Measurements from ENCODE around the gene MRPS18A.
"Not testable (repeated sequence)": the region's sequence is repeated elsewhere in the genome, so short reads cannot be mapped to it uniquely, and the experiment has no call there.

The MRPS18A gene

DNA sequence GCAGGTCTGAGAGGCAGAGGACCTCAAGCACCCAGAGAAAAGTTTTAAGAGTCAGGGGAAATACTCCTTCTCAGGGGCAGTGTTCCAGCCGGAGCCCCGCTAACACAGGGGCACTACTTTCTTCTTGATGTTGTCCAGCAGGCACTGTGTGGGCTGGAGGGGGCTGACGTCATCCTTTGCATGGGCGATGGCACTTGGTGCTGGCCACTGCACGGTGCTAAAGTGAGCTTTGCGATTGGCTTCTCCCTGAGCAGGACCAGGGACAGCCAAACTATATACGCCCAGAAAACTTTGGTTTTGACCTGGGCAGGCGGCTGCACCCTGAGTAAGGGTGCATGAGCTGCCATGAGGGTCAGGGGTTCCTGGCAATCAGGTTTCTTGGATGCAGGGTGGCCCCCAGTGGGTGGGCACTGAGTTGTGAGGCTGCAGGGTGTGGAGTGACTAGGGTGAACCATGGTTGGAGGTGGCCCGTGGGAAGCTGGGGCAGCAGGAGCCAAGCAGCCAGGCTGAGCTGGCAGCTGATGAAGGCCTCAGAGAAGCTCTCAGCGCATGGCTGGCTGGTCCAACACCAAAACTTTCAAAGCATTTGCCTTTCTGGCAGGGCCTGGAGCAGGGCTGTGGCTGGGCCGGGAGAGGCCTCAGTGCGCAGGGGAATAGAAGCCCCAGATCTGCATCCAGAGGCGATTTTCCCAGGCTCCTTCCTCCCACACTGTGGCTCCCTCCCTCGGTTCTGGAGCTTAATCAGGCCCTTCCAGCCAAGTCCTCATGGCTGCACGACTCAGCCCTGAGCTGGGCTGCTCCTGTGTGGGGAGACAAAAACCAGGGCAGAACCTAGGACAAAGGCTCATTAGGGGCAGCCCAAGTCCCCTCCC is 18.3 kb downstream of the MRPS18A start:
- DNase-seq: no peak

DNA sequence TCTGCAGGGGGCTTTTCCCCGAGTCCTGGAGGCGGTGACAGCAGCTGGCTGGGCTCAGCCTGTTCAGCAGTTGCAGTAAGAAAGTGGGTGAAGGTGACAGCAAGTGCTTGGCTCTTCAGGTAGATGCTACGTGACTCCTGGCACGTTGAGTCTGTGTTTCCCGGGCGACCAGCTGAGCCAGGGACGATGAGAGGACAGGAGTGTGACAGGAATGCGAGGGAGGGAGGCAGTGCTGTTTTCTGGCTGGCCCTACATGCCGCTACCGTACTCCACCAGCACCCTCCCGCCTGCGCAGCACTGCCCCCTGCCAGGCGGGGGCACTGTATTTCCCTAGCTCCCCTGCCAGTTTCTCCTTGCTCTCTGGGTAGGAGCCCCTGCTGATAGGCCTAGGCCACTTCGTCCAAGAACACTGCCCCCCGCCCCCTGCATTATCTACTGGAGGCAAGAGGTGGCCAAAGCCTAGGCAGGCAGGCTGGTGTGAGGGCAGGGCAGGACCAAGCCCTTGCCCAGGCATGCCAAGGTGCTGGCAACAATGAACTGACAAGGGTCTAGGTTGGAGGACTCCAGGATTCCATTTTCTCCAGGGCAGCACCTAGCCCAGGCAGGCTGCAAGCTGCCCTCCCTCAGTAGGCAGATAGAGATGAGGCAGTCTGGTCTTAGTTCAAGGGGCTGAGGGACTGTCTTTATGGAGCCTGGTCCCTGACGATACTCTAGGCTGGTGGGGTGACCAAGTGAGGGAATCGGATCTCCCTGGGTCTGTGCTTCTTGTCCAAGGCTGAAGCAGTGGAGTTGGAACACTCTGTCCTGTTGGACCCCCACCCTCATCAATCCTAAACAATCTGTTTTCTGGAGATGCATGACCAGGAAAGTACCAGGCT is 19.2 kb downstream of the MRPS18A start:
- peak; percentile 27 to 43 for DNase-seq

DNA sequence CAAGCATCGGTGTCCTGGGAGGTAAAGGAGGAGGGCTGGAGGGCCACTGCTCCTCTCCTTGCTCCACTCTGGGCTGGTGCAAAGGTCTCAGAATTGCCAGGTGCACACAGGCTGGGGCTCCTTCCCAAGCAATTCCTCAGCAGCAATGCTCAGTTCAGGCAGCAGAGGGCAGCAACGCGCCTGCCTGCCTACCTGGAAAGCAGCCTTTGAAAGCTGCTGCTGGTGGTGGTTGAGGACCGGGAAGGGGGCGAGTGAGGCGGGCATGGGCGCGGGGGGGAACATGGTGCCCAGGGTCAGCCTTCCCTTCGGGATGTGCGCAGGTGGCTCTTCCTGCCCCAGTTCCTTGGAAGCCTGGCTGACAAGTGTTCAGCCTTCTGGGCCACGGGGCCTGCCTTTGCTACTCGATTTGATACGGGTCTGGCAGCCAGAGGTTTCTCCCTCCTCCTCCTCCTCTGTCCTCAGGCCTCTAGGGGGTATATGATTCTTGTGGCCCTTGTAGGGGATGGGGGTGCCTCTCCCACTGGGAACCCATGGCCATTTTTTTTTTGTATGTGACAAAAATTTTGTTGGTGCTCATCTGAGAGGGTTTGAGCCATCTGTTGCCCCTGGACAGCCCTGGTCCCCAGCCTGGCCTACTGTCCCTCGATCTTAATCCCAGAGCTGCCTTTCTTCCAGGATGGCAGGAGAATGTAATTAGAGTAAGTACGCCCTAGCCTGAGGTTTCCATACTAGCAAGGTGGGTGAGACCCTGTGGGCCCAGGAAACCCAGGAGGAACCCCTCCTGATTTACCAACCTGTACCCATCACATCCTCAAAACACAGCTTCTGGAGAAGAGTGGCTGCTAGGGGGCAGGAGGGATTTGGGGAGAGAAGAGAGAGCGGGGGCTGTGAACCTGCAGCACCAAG is 20.1 kb downstream of the MRPS18A start:
- peak; percentile 77 to 78 for DNase-seq

DNA sequence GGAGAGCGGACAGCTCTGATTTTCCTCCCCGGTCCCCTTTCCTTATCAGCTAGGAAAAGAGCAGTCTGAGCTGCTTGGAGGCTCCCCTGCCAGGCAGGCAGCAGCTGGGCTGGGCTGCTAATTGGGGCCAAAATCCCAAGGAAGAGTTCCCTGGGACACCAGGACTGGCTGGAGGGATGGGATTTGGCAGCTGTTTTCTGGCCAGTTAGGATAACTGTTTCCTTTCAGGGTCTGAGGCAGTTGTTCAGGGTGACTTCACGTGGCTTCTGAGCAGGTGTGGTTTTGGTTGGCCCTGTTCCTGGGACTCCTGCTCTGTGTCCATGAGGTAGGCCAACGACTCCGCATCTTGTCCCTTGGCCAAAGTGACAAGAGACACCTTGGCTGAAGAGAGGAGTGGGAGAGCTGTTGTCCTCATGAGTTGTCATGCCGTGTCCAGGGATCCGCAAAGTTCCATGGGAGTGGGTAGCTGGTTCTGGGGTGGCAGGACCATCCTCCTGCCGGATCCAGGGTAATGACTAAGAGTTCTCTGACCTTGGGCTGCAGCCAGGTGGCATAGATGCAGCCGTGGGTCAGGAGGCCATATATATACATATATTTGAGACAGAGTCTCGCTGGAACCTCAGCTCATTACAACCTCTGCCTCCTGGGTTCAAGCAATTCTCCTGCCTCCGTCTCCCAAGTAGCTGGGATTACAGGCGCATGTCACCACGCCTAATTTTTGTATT is 21.2 kb downstream of the MRPS18A start:
- no peak for DNase-seq

DNA sequence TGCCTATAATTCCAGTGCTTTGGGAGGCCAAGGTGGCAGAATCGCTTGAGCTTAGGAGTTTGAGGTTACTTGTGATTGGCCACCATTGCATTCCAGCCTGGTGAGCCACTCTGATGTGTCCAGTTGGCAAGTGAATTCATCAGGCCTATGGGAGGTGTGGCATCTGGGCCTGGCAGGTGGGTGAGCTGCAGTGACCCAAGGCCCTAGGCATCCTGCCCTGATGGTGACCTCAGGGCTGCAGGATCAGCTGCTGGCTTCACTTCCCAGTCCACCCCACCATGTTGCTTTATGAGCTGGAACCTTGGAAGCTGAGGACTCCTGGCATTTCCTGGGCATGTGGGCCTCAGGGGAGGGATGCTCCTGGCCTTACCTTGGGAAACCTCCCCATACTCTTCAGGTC is 22.2 kb downstream of the MRPS18A start:
- DNase-seq: no peak

DNA sequence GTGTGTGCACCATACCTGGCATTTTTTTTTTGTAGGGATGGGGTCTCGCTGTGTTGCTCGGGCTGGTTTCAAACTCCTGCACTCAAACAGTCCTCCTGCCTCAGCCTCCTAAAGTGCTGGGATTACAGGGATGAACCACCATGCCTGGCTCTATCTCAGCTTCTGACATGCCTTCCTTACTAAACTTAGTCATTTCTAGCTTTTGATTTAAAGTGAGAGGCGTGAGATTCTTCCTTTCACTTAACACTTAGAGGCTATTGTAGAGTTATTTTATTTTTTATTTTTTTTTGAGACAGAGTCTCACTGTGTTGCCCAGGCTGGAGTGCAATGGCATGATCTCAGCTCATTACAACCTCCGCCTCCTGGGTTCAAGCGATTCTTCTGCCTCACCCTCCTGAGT is 24.6 kb downstream of the MRPS18A start:
- not testable (repeated sequence) for DNase-seq

DNA sequence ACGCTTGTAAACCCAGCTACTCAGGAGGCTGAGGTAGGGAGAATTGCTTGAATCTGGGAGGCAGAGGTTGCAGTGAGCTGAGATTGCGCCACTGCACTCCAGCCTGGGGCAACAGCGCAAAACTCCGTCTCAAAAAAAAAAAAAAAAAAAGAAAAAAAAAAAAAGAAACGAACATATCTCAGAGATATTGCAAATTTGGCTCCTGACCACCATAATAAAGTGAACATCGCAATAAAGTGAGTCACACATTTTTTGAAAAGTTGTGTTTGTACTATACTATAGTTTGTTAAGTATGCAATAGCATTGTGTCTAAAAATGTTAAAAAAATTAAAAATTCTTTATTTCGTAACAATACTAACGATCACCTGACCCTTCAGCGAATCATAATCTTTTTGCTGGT is 29.4 kb downstream of the MRPS18A start:
- DNase-seq: no peak

DNA sequence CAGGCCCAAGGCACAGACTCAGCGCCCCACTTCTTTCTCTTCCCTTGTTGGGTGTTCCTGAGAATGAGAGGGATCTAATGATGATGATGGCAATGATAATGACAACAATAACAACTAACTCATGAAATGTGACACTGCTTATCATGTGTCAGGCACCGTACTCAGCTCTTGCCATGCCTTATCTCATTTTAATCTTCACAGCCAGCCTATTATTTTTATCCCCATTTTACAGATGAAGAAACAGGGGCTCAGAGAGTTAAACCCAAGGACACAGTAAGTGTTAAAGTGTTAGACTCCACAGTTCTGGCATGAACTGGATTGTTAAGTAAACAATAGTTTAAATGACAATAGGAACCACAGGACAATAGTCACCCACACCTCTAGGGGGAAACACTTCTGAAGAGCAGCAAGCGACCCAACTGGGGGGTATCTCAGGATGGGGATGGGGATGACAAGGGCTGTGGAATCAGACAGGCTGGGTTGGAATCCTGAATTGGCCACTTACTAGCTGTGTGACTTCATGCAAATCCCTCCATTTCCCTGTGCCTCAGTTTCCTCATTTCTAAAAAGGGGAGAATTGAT is 30.3 kb downstream of the MRPS18A start:
- DNase-seq: no peak

DNA sequence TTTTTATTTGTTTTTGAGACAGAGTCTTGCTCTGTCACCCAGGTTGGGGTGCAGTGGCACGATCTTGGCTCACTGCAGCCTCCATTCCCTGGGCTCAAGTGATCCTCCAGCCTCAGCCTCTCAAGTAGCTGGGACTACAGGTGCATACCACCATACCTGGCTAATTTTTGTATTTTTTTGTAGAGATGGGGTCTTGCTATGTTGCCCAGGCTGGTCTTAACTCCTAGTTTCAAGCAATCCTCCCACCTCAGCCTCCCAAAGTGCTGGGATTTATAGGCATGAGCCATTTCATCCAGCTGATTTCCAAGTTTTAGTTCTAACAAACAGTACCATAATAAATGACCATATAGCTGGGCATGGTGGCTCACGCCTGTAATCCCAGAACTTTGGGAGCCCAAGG is 34.8 kb downstream of the MRPS18A start:
- not testable (repeated sequence) for DNase-seq

DNA sequence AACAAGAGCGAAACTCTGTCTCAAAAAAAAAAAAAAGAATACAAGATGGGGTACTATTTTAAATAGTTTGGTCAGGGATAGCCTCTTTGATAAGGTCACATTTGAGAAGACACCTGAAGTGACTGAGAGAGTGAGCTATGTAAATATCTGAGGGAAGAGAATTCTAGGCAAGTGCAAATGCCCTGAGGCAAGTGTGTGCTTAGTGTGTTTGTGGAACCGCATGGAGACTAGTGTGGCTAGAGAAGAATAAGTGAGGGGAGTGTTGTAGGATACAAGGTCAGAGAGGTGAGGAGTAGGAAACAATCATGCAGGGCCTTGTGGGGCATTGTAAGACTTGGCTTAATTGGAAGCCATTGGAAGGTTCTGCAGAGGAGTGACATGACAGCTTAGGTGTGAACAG is 39.3 kb downstream of the MRPS18A start:
- no peak for DNase-seq

DNA sequence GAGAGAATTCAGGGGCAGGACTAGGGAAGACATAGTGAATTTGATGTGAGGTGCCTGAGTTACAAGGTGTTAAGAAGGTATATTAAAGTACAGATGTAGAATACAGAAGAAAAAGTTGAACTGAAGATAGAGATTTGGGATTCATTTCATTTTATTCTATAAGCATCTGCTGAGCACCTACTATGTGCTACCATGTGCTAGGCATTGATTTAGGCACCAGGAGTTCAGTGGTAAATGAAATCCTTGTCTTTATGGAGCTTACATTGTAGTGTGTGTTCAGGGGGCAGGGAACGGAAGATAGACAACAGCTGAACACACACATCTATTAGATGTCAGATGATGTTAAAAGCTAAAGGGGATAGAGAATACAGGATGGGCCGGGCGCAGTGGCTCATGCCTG is 40.0 kb downstream of the MRPS18A start:
- DNase-seq: no peak

DNA sequence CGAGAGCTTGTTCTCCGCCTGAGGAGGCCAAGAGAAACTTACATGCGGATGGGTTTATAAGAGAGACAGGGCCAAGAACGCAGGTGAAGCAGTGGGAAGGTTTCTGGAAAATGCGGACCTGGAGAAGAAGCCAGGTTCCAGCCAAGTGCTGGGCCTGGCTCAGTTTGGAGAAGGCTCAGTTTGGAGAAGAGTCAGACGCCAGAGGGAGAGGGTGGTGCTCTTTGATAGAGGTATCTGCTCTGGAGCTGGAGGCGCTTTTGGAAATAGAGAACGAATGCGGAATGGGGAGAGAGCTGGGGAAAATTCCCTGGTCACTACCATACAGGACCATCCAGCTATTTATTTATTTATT is 42.0 kb downstream of the MRPS18A start:
- no peak for DNase-seq

DNA sequence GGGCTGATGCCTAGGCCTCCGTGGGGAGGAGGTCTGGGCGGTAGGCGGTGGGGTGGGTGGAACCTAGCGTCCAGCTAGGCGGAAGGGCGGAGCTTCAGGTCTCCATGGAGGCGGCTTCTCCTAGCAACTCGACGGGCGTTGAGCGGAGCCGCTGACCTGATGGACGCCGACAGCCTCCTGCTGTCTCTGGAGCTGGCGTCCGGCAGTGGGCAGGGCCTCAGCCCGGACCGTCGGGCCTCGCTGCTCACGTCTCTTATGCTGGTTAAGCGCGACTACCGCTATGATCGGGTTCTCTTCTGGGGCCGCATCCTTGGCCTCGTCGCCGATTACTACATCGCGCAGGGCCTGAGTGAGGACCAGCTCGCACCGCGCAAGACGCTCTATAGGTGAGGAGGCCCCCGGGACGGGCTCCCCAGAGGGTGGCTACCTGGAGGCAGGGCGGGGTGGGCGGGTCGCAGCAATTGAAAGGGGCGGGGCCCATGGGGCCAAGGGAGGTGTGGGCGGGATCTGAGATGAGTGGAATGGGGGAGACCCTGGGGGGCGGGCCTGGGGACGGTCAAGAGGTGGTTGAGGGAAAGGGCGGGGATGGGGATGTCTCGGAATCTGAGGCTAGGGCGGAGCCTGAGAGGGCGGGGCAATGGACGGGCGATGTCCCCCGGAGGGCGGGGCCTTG is 42.5 kb downstream of the MRPS18A start, which contains the start of gene RSPH9:
RSPH9 (plus strand) TSS at position 97 of the 673 bp plus-strand sequence; CDS start at position 160, 63 bp downstream.
- peak; percentile 74 to 78 for DNase-seq

DNA sequence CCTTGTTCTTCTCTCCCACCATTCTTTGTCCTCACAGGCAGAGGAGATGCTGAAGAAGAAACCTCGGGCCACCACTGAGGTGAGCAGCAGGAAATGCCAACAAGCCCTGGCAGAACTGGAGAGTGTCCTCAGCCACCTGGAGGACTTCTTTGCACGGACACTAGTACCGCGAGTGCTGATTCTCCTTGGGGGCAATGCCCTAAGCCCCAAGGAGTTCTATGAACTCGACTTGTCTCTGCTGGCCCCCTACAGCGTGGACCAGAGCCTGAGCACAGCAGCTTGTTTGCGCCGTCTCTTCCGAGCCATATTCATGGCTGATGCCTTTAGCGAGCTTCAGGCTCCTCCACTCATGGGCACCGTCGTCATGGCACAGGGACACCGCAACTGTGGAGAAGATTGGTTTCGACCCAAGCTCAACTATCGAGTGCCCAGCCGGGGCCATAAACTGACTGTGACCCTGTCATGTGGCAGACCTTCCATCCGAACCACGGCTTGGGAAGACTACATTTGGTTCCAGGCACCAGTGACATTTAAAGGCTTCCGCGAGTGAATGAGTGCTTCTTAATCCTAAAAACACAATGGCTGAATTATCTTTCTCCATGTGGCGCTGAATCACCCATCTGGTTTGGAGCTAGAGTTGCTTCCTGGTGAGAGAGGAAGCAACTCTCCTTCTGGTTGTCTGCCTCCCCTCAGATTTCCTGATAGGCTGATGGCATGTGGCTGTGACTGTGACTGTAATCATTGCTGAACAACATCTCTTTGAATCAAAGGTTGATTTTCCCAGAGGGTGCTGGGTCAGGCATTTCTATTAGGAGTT is 47.4 kb downstream of the MRPS18A start:
- no peak for DNase-seq

DNA sequence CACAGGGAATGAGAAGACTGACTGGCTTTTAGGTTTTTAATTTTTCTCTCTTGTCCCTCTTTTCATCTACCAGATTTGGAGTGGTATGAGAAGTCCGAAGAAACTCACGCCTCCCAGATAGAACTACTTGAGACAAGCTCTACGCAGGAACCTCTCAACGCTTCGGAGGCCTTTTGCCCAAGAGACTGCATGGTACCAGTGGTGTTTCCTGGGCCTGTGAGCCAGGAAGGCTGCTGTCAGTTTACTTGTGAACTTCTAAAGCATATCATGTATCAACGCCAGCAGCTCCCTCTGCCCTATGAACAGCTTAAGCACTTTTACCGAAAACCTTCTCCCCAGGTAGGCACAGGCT is 51.3 kb downstream of the MRPS18A start:
- peak in 1 of 2 donors; percentile 24 for DNase-seq

DNA sequence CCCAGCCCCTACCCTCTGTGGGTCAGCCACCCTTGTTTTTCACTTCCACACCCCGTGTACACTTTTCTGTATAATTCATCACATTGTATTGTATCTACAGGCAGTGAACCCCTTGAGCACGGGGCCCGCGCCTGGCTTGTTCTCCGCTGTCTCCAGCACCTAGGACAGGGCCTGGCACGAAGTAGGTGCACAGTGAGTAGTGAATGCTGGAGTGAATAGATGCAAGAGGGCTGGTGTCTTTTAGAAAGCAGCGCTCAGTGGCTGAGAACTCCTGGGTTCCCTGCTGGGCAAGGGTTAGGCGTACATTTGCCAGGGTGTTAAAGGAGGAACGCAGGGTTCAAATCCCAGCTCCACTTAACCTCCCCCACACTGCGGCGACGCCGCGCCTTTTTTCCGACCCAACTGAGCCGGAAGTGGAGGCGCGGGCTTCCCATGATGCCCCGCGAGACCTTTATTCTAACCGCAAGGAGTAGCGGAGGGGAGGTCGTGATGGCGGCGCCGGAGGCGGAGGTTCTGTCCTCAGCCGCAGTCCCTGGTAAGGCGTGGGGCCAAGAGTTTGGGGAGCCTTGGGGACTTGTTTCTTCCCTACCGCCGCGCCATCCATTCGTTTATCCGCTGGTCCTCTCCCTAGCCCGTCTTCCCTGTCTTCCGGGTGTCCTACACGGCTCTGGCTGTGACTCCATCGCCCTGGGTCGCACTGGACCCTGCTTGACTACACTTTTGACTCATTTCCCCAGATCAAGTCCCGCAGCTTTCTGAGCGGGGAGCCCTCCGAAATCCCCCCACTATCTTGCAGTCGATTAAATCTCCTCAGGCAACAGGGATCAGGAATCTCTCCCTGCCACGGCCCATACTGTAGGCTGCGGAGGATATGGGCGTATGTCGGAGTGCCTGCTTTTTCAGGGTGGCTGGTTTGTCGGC is 51.9 kb downstream of the MRPS18A start, which contains the start of gene MAD2L1BP:
MAD2L1BP (plus strand) TSS at position 454 of the 921 bp plus-strand sequence; CDS start at position 490, 36 bp downstream.
- peak; percentile 76 to 86 for DNase-seq

DNA sequence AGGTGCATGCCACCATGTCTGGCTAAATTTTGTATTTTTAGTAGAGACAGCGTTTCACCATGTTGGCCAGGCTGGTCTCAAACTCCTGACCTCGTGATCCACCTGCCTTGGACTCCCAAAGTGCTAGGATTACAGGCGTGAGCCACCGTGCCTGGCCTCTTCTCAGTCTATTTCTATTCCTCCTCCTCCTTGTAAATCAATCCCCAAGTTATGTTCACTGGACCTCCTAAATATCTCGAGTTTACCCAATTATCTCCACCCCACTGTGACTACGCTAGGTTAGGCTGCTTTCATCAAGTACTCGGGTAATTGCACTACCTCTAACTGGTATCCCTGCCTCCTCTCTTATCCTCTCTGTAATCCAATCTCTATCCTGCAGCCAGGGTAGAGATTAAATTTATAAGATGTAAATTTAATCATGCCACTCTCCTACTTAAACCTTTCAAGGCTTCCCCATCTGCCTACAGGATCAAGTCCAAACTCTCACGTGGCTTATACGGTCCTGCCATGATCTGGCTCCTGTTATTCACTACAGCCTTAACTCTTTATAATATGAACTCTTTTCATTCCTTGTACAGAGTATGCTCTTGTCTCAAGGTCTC is 52.8 kb downstream of the MRPS18A start:
- no peak for DNase-seq

DNA sequence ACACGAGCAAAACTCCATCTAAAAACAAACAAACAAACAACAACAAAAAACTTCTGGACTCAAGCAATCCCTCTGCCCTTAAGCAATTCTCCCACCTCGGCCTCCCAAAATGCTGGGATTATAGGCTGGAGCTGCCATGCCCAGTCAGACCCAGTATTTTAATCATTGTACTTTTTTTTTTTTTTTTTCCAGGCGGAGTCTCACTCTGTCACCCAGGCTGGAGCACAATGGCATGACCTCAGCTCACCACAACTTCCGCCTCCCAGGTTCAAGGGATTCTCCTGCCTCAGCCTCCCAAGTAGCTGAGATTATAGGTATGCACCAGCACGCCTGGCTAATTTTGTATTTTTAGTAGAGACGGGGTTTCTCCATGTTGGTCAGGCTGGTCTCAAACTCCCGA is 54.6 kb downstream of the MRPS18A start:
- DNase-seq: not testable (repeated sequence)
